ENCODE data around the gene LRRC37A3.
A peak's percentile ranks its signal among the peaks of the same experiment; 100 is the strongest.
"Not testable (repeated sequence)": the region's sequence is repeated elsewhere in the genome, so short reads cannot be mapped to it uniquely, and the experiment has no call there.

LRRC37A3 gene

GRCh38 chr17:64919289-64920025 lies at the start of gene LRRC37A3:
Gene LRRC37A3 (minus strand): TSS chr17:64919478. CDS start chr17:64897257, 22,221 bp downstream.
- peak; percentile 91 for DNase-seq

GRCh38 chr17:64965873-64966287 lies 46.6 kb upstream of the LRRC37A3 start:
- peak; percentile 37 for DNase-seq

GRCh38 chr17:64965256-64965872 lies 46.1 kb upstream of the LRRC37A3 start:
- not testable (repeated sequence) for DNase-seq

GRCh38 chr17:64964796-64965195 lies 45.5 kb upstream of the LRRC37A3 start:
- no peak for DNase-seq

GRCh38 chr17:64963814-64964213 lies 44.5 kb upstream of the LRRC37A3 start:
- DNase-seq: not testable (repeated sequence)

- DNase-seq: peak; percentile 26
Measured at GRCh38 chr17:64961563-64962378, 42.5 kb upstream of the LRRC37A3 start.

GRCh38 chr17:64951877-64952276 lies 32.6 kb upstream of the LRRC37A3 start:
- no peak for DNase-seq

- no peak for DNase-seq
Measured at GRCh38 chr17:64950871-64951270, 31.6 kb upstream of the LRRC37A3 start.

GRCh38 chr17:64947152-64947551 lies 27.9 kb upstream of the LRRC37A3 start:
- DNase-seq: no peak

- DNase-seq: no peak
Measured at GRCh38 chr17:64941761-64942160, 22.5 kb upstream of the LRRC37A3 start.

GRCh38 chr17:64941045-64941444 lies 21.8 kb upstream of the LRRC37A3 start:
- DNase-seq: no peak

GRCh38 chr17:64940055-64940454 lies 20.8 kb upstream of the LRRC37A3 start:
- no peak for DNase-seq

- no peak for DNase-seq
Measured at GRCh38 chr17:64938925-64939474, 19.7 kb upstream of the LRRC37A3 start.

- no peak for DNase-seq
Measured at GRCh38 chr17:64938290-64938689, 19.0 kb upstream of the LRRC37A3 start.

- DNase-seq: no peak
Measured at GRCh38 chr17:64936117-64936516, 16.8 kb upstream of the LRRC37A3 start.

GRCh38 chr17:64934284-64934778 lies 15.1 kb upstream of the LRRC37A3 start:
- DNase-seq: not testable (repeated sequence)

- DNase-seq: not testable (repeated sequence)
Measured at GRCh38 chr17:64932850-64933249, 13.6 kb upstream of the LRRC37A3 start.

- DNase-seq: not testable (repeated sequence)
Measured at GRCh38 chr17:64930374-64930773, 11.1 kb upstream of the LRRC37A3 start.

- peak; percentile 30 for DNase-seq
Measured at GRCh38 chr17:64929419-64930209, 10.3 kb upstream of the LRRC37A3 start.

GRCh38 chr17:64928701-64929100 lies 9.4 kb upstream of the LRRC37A3 start:
- DNase-seq: not testable (repeated sequence)

- DNase-seq: peak; percentile 48
Measured at GRCh38 chr17:64927444-64927843, 8.2 kb upstream of the LRRC37A3 start.

GRCh38 chr17:64926430-64926829 lies 7.2 kb upstream of the LRRC37A3 start:
- DNase-seq: not testable (repeated sequence)
